ENCODE measurements around the gene NFIC. TPM values are rescaled to one million over a fixed set of nuclear protein-coding genes. Genes with fewer than 3 reads are reported as not detected.

NFIC gene
- total RNA-seq, 1 experiment from 2014 or later, result 8.0 TPM

- Histone ChIP-seq H2AFZ (ENCODE audit: low read length) (no peak overlapping the region), H4K5ac (ENCODE audit: insufficient read length, low read depth, low read length) (no peak overlapping the region), H3K14ac (ENCODE audit: insufficient read depth, low read length) (no peak overlapping the region), H2BK5ac (ENCODE audit: insufficient read length, low read length) (no peak overlapping the region), H3K9ac (ENCODE audit: extremely low read depth, insufficient read length, low read length) (no peak overlapping the region), H3K79me2 (ENCODE audit: insufficient read depth, low read length) (no peaks in the 10 kb centered on the region), H4K8ac (replicated peaks; ENCODE audit: insufficient read length, low read depth, low read length) (no peak overlapping the region), H3K4ac (ENCODE audit: low read depth, low read length) (no peak overlapping the region), H2AK5ac (ENCODE audit: insufficient read length, low read length) (no peak overlapping the region), H2BK120ac (ENCODE audit: low read depth, low read length, poor library complexity, severe bottlenecking) (no peak overlapping the region), H3K9me3 (ENCODE audit: control insufficient read depth, low read depth, low read length) (no peaks in the 10 kb centered on the region), H4K91ac (ENCODE audit: insufficient read length, low read depth, low read length) (no peak overlapping the region), H4K20me1 (ENCODE audit: control insufficient read depth, insufficient read depth, insufficient read length) (peaks cover 2% of the 10 kb centered on the region), H3K27ac (ENCODE audit: insufficient read length, low read depth, low read length) (no peak overlapping the region), H3K56ac (ENCODE audit: insufficient read length, low read depth, low read length) (no peak overlapping the region), H2BK12ac (ENCODE audit: insufficient read length, low read depth, low read length) (no peak overlapping the region), H3T11ph (ENCODE audit: low read length) (no peak overlapping the region), H3K4me1 (ENCODE audit: insufficient read depth, low read length) (no peaks in the 10 kb centered on the region), H3K23ac (ENCODE audit: insufficient read length, low read depth, low read length) (no peak overlapping the region), H2BK15ac (ENCODE audit: low read depth, low read length) (no peak overlapping the region), H3K79me1 (ENCODE audit: insufficient read depth, low read depth, low read length, poor library complexity, severe bottlenecking) (no peaks in the 10 kb centered on the region), H3K18ac (ENCODE audit: insufficient read length, low read depth, low read length) (no peak overlapping the region), H3K4me2 (ENCODE audit: insufficient read depth, insufficient read length, low read length) (no peak overlapping the region), H3K23me2 (ENCODE audit: insufficient read length, low read depth, low read length, poor library complexity, severe bottlenecking) (no peaks in the 10 kb centered on the region), H2BK20ac (ENCODE audit: low read depth, low read length, poor library complexity, severe bottlenecking) (no peak overlapping the region), H3K27me3 (ENCODE audit: insufficient read depth, low read length) (no peaks in the 10 kb centered on the region)
- WGBS (ENCODE audit: extremely low coverage, insufficient read length, low lambda C conversion rate), result no CpG with 5 or more reads among the region's 12 CpGs
- no peak overlapping the region for H3K4me3 Mint-ChIP-seq
- no peaks in the 10 kb centered on the region; the same call in 1 of the 2 replicates for H3K27me3 Mint-ChIP-seq (ENCODE audit: low read depth)
- peak overlapping the region in 1 of 3 experiments; percentile 87; a peak in 1 of 7 replicates for H3K27ac Mint-ChIP-seq
- TF ChIP-seq CTCF (conservative IDR thresholded peaks at IDR 0.05), result no peak
- no peaks in the 10 kb centered on the region for H3K9me3 Mint-ChIP-seq
- no peaks in the 10 kb centered on the region for H3K36me3 Mint-ChIP-seq (ENCODE audit: insufficient read depth in 1 of 3, low read depth in 3 of 3)
- DNase-seq, result no peak
- H3K4me1 Mint-ChIP-seq, result no peaks in the 10 kb centered on the region
These were observed 84.5 kb downstream of the NFIC start for GRCh38 chr19:3450796-3451411.
